HepG2 (cell line): ENCODE results near the gene NAV2.

Experiments used
- ATF7 ChIP-seq, 2 experiments: fragments of 450-650 bp in 1 of 2; sonication (generic) in 1 of 2; formaldehyde crosslinking in 1 of 2; IDR thresholded peaks; 2 replicates each; pipeline versions ENCODE4 v1.4.0 to v1.6.1; 2016 to 2020; ENCODE audit warnings: antibody characterized with exemption in 1 of 2, mild to moderate bottlenecking in 1 of 2, missing genetic modification reagents in 1 of 2
- CTCF ChIP-seq: sonication (generic); formaldehyde crosslinking; IDR thresholded peaks from 2 replicates; pipeline ENCODE4 v1.5.0; 2020; ENCODE audit warnings: mild to moderate bottlenecking, missing genetic modification reagents, moderate library complexity
- DPF2 ChIP-seq: sonication (generic); formaldehyde crosslinking; IDR thresholded peaks from 2 replicates; pipeline ENCODE4 v1.4.0; 2020; ENCODE audit warnings: mild to moderate bottlenecking, low read depth, missing genetic modification reagents, borderline replicate concordance
- FOXA1 ChIP-seq, 2 experiments: fragments of 450-650 bp in 1 of 2; sonication (generic) in 1 of 2; formaldehyde crosslinking in 1 of 2; IDR thresholded peaks; 2 replicates each; pipeline versions ENCODE4 v1.4.0 to v1.6.1; 2016 to 2020; ENCODE audit warnings: missing genetic modification reagents in 1 of 2
- PHF21A ChIP-seq: sonication (generic); formaldehyde crosslinking; IDR thresholded peaks from 2 replicates; pipeline ENCODE4 v1.5.0; 2020; ENCODE audit warnings: mild to moderate bottlenecking, missing genetic modification reagents
- SNRNP70 ChIP-seq: fragments of 200-400 bp; formaldehyde crosslinking; IDR thresholded peaks from 2 replicates; pipeline ENCODE4 v1.6.1; 2017; ENCODE audit warnings: mild to moderate bottlenecking, low read depth, low read length, moderate library complexity
- TAF1 ChIP-seq: sonication (generic); formaldehyde crosslinking; IDR thresholded peaks from 2 replicates; pipeline ENCODE4 v1.4.0; 2020; ENCODE audit warnings: missing genetic modification reagents
- ZHX1 ChIP-seq: sonication (generic); formaldehyde crosslinking; IDR thresholded peaks from 2 replicates; pipeline ENCODE4 v1.8.1; 2022; ENCODE audit warnings: low read depth, mild to moderate bottlenecking, missing genetic modification reagents
- ZNF10 ChIP-seq: sonication (generic); formaldehyde crosslinking; IDR thresholded peaks from 2 replicates; pipeline ENCODE4 v1.4.0; 2020; ENCODE audit warnings: mild to moderate bottlenecking, low read depth, missing genetic modification reagents, borderline replicate concordance
- TF ChIP-seq, protein P1 (sequence below): IDR thresholded peaks from 2 replicates; pipeline ENCODE4 v1.6.1; 2012; ENCODE audit warnings: inconsistent platforms

GRCh38 chr11:19805376-19805775 lies 92.7 kb downstream of the NAV2 start:
- TF ChIP-seq, protein P1, sequence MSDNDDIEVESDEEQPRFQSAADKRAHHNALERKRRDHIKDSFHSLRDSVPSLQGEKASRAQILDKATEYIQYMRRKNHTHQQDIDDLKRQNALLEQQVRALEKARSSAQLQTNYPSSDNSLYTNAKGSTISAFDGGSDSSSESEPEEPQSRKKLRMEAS: no peak
- TF ChIP-seq PHF21A (CRISPR knock-in tag): no peak
- TF ChIP-seq ATF7 (IDR thresholded peaks at IDR 0.05): no peak
- no peak for TF ChIP-seq ATF7 (CRISPR knock-in tag; IDR thresholded peaks at IDR 0.05)
- TF ChIP-seq ZNF10 (CRISPR knock-in tag): no peak
- TF ChIP-seq CTCF: no peak
- TF ChIP-seq FOXA1 (IDR thresholded peaks at IDR 0.05): no peak
- no peak for TF ChIP-seq FOXA1 (CRISPR knock-in tag; IDR thresholded peaks at IDR 0.05)
- TF ChIP-seq ZHX1 (CRISPR knock-in tag): no peak
- TF ChIP-seq SNRNP70: no peak
- no peak for TF ChIP-seq DPF2 (CRISPR knock-in tag)
- TF ChIP-seq TAF1 (CRISPR knock-in tag): no peak
